H1 (cell line): ENCODE results near the gene P2RX2. TPM values are rescaled to one million over a fixed set of nuclear protein-coding genes. Genes with fewer than 3 reads are reported as not detected.

ENCODE experiments used
- CTCF ChIA-PET: fragments of 300-600 bp; sonication (Branson Sonifier 250); formaldehyde crosslinking; loops from one replicate; lab custom pipeline; 2021; ENCODE audit not compliant: partially characterized antibody; lab: Charles Lee
- POLR2A ChIA-PET: fragments of 300-600 bp; sonication (Branson Sonifier 250); formaldehyde crosslinking; loops from one replicate; lab custom pipeline; 2021; ENCODE audit warnings: inconsistent platforms; ENCODE audit not compliant: partially characterized antibody; lab: Charles Lee
- DNase-seq, 2 experiments: peaks; one replicate each; pipeline versions ENCODE4 v3.0.0 to v3.0.0-alpha.2; 2010 to 2022; ENCODE audit warnings: low spot score in 2 of 2, low read depth in 1 of 2, mixed read lengths in 1 of 2
- FAIRE-seq: peaks from 2 replicates; lab custom pipeline; 2011; peaks lifted over from hg19 to GRCh38; lab: Jason Lieb, UNC
- H2AFZ ChIP-seq: 2 replicates; pipeline ENCODE4 v1.8.1; 2012; ENCODE audit warnings: low read length, inconsistent platforms
- H2AK5ac ChIP-seq: 2 replicates; pipeline ENCODE4 v1.6.1; 2013; ENCODE audit warnings: low read depth, low read length
- H2BK120ac ChIP-seq: replicated peaks from 2 replicates; pipeline ENCODE3; 2013; ENCODE audit warnings: low read depth, low read length, inconsistent platforms
- H2BK12ac ChIP-seq: 2 replicates; pipeline ENCODE4 v1.6.1; 2013; ENCODE audit warnings: low read depth, low read length
- H2BK15ac ChIP-seq: 2 replicates; pipeline ENCODE4 v1.6.1; 2013; ENCODE audit warnings: low read length
- H2BK20ac ChIP-seq: 2 replicates; pipeline ENCODE4 v1.6.1; 2013; ENCODE audit warnings: low read length
- H2BK5ac ChIP-seq: 2 replicates; pipeline ENCODE4 v1.6.1; 2013; ENCODE audit warnings: low read depth, low read length
- H3K14ac ChIP-seq: 2 replicates; pipeline ENCODE4 v1.6.1; 2013; ENCODE audit warnings: inconsistent platforms; ENCODE audit not compliant: insufficient read length
- H3K18ac ChIP-seq: 2 replicates; pipeline ENCODE4 v1.6.1; 2013; ENCODE audit warnings: low read length; ENCODE audit errors: extremely low read depth
- H3K23ac ChIP-seq: 2 replicates; pipeline ENCODE4 v1.6.1; 2013; ENCODE audit warnings: inconsistent platforms; ENCODE audit not compliant: insufficient read length
- H3K23me2 ChIP-seq: 2 replicates; pipeline ENCODE4 v1.6.1; 2013; ENCODE audit warnings: low read depth, low read length
- H3K27ac ChIP-seq: 2 replicates; pipeline ENCODE4 v1.6.1; 2011; ENCODE audit warnings: low read depth, low read length, inconsistent platforms
- H3K27me3 ChIP-seq, 4 experiments: replicated peaks in 1 of 4; 1 replicate in 1 of 4; 2 replicates in 3 of 4; pipeline versions ENCODE4 v1.6.1 to v1.8.1; 2011 to 2013; ENCODE audit warnings: low read length in 3 of 4, mild to moderate bottlenecking in 3 of 4, inconsistent platforms in 2 of 4, mixed read lengths in 2 of 4, moderate library complexity in 1 of 4; ENCODE audit not compliant: control insufficient read depth in 3 of 4, insufficient read depth in 3 of 4; ENCODE audit errors: extremely low read depth in 1 of 4
- H3K36me3 ChIP-seq, 4 experiments: 2 replicates each; pipeline versions ENCODE4 v1.6.1 to v1.8.1; 2011 to 2013; ENCODE audit warnings: mild to moderate bottlenecking in 4 of 4, low read length in 3 of 4, moderate library complexity in 2 of 4, control low read depth in 1 of 4, inconsistent platforms in 1 of 4; ENCODE audit not compliant: insufficient read depth in 4 of 4, control insufficient read depth in 2 of 4
- H3K4ac ChIP-seq: replicated peaks from 2 replicates; pipeline ENCODE3; 2013; ENCODE audit warnings: low read length, low read depth, mixed read lengths, inconsistent platforms; ENCODE audit not compliant: insufficient read length
- H3K4me1 ChIP-seq, 4 experiments: replicated peaks in 1 of 4; 1 replicate in 1 of 4; 2 replicates in 3 of 4; pipeline versions ENCODE4 v1.6.1 to v1.8.1; 2011 to 2013; ENCODE audit warnings: low read length in 3 of 4, inconsistent platforms in 2 of 4, mixed read lengths in 1 of 4; ENCODE audit not compliant: insufficient read depth in 4 of 4, control insufficient read depth in 3 of 4
- H3K4me2 ChIP-seq, 2 experiments: 2 replicates each; pipeline versions ENCODE4 v1.6.1 to v1.8.1; 2011 to 2013; ENCODE audit warnings: low read depth in 2 of 2, low read length in 2 of 2, control low read depth in 1 of 2, inconsistent platforms in 1 of 2, mild to moderate bottlenecking in 1 of 2; ENCODE audit not compliant: insufficient read depth in 1 of 2
- H3K4me3 ChIP-seq, 4 experiments: fragments of 200-600, 300-600 bp in 1 of 4; sonication (generic), shearing (Covaris generic), sonication (Bioruptor Twin) in 1 of 4; 2 replicates each; pipeline versions ENCODE4 v1.5.1 to v1.8.1; 2011 to 2016; ENCODE audit warnings: low read length in 4 of 4, low read depth in 3 of 4, control low read depth in 2 of 4, inconsistent platforms in 2 of 4, mild to moderate bottlenecking in 2 of 4, mixed read lengths in 1 of 4, moderate library complexity in 1 of 4; ENCODE audit not compliant: insufficient read depth in 2 of 4; ENCODE audit errors: extremely low read depth in 1 of 4
- H3K56ac ChIP-seq: replicated peaks from 2 replicates; pipeline ENCODE3; 2013; ENCODE audit warnings: low read depth, mild to moderate bottlenecking, mixed read lengths, low read length, inconsistent platforms; ENCODE audit not compliant: insufficient read length
- H3K79me1 ChIP-seq: 2 replicates; pipeline ENCODE4 v1.6.1; 2013; ENCODE audit warnings: low read depth, low read length, control low read depth
- H3K79me2 ChIP-seq, 2 experiments: 2 replicates each; pipeline versions ENCODE4 v1.6.1 to v1.8.1; 2012 to 2013; ENCODE audit warnings: low read length in 2 of 2, mild to moderate bottlenecking in 2 of 2, inconsistent platforms in 1 of 2; ENCODE audit not compliant: insufficient read depth in 2 of 2, control insufficient read depth in 1 of 2
- H3K9ac ChIP-seq, 4 experiments: replicated peaks in 1 of 4; 1 replicate in 1 of 4; 2 replicates in 3 of 4; pipeline versions ENCODE4 v1.6.1 to v1.8.1; 2011 to 2013; ENCODE audit warnings: low read depth in 3 of 4, low read length in 3 of 4, control low read depth in 2 of 4, mild to moderate bottlenecking in 2 of 4, moderate library complexity in 2 of 4, inconsistent platforms in 1 of 4; ENCODE audit errors: extremely low read depth in 1 of 4
- H3K9me3 ChIP-seq, 2 experiments: 2 replicates each; pipeline versions ENCODE4 v1.6.1 to v1.8.1; 2012 to 2013; ENCODE audit warnings: mild to moderate bottlenecking in 2 of 2, moderate library complexity in 2 of 2, control low read depth in 1 of 2, inconsistent platforms in 1 of 2, low read depth in 1 of 2, low read length in 1 of 2, mixed read lengths in 1 of 2; ENCODE audit not compliant: insufficient read depth in 2 of 2
- H4K20me1 ChIP-seq, 2 experiments: replicated peaks in 1 of 2; 2 replicates each; pipeline versions ENCODE3 to v1.8.1; 2011 to 2013; ENCODE audit warnings: inconsistent platforms in 2 of 2, low read length in 2 of 2, mild to moderate bottlenecking in 1 of 2; ENCODE audit not compliant: insufficient read depth in 2 of 2, control insufficient read depth in 1 of 2
- H4K5ac ChIP-seq: 2 replicates; pipeline ENCODE4 v1.6.1; 2013; ENCODE audit warnings: low read length, low read depth, mixed read lengths, inconsistent platforms; ENCODE audit not compliant: insufficient read length
- H4K8ac ChIP-seq: 2 replicates; pipeline ENCODE4 v1.8.0; 2013; ENCODE audit warnings: mild to moderate bottlenecking, moderate library complexity, low read length, inconsistent platforms; ENCODE audit not compliant: insufficient read depth; ENCODE audit errors: extremely low read depth
- H4K91ac ChIP-seq: replicated peaks from 2 replicates; pipeline ENCODE3; 2013; ENCODE audit warnings: low read length, mixed read lengths, inconsistent platforms; ENCODE audit not compliant: insufficient read length
- EZH2 ChIP-seq: fragments of 200-600 bp; sonication (generic); IDR thresholded peaks from 2 replicates; pipeline ENCODE4 v1.7.1; 2012; ENCODE audit warnings: low read depth, mild to moderate bottlenecking, moderate library complexity, low read length, inconsistent platforms; ENCODE audit not compliant: severe bottlenecking
- GTF2F1 ChIP-seq: IDR thresholded peaks from 2 replicates; pipeline ENCODE4 v1.6.1; 2012; ENCODE audit warnings: low read depth, low read length, improper control_type of control experiment, borderline replicate concordance
- JUN ChIP-seq: IDR thresholded peaks from 2 replicates; pipeline ENCODE4 v1.6.1; 2011; ENCODE audit warnings: low read depth, mild to moderate bottlenecking, improper control_type of control experiment, low read length
- KDM1A ChIP-seq: fragments of 200-600, 300-600 bp; sonication (generic); IDR thresholded peaks from 2 replicates; pipeline ENCODE4 v1.7.1; 2016; ENCODE audit warnings: mild to moderate bottlenecking, low read length, borderline replicate concordance
- KDM4A ChIP-seq: IDR thresholded peaks from one replicate; pipeline ENCODE4 v1.7.1; 2012; ENCODE audit warnings: low read depth, mild to moderate bottlenecking, moderate library complexity, low read length, inconsistent platforms; ENCODE audit not compliant: severe bottlenecking
- PHF8 ChIP-seq: fragments of 200-600 bp; sonication (generic); conservative IDR thresholded peaks from 2 replicates; pipeline ENCODE4 v1.7.1; 2012; ENCODE audit warnings: low read depth, mild to moderate bottlenecking, inconsistent platforms, low read length, moderate library complexity
- SIX5 ChIP-seq: IDR thresholded peaks from 2 replicates; pipeline ENCODE4 v1.6.1; 2011; ENCODE audit warnings: mild to moderate bottlenecking, low read depth, low read length
- TBP ChIP-seq: IDR thresholded peaks from 2 replicates; pipeline ENCODE4 v1.6.1; 2011; ENCODE audit warnings: low read depth, low read length, improper control_type of control experiment
- TCF12 ChIP-seq: IDR thresholded peaks from 2 replicates; pipeline ENCODE4 v1.6.1; 2011; ENCODE audit warnings: low read depth, mild to moderate bottlenecking, low read length
- WGBS, 2 experiments: shearing (Covaris generic) in 1 of 2; methylation state at CpG; one replicate each; pipeline versions ENCODE4 v1.1.6 to v1.1.7; 2013 to 2015; ENCODE audit warnings: low lambda C conversion rate in 2 of 2, mixed read lengths in 2 of 2, inconsistent platforms in 1 of 2, low coverage in 1 of 2, missing lambda C conversion rate in 1 of 2; ENCODE audit not compliant: insufficient replicate concordance in 2 of 2, insufficient coverage in 1 of 2, insufficient read length in 1 of 2; ENCODE audit errors: extremely low coverage in 1 of 2, missing lambda C conversion rate in 1 of 2; 5-methylcytosine and 5-hydroxymethylcytosine counted together
- polyA plus RNA-seq, 7 experiments: library from polyadenylated mRNA; depleted of rRNA in 3 of 7; stranded (reverse) in 5 of 7; unstranded in 2 of 7; fragments of >200 nt in 5 of 7; fragments of 200-250 nt in 2 of 7; gene quantifications; 1 replicate in 5 of 7; 2 replicates in 1 of 7; 4 replicates in 1 of 7; pipeline versions ENCODE4 v1.2.1 to v1.2.3, GENCODE V29; 2011 to 2013; ENCODE audit warnings: missing spikeins in 2 of 7, mixed read lengths in 2 of 7
- total RNA-seq: library from RNA; stranded (reverse); fragmentation: NEBNext Ultra II Directional; extraction: Animal tissue kit (Norgen Biotek cat#: 25700); gene quantifications from 2 replicates; pipeline ENCODE4 v1.2.1, GENCODE V29; 2021

Gene P2RX2
- total and polyA plus RNA-seq, 2 of the 8 experiments (the other 6 are each of a cell fraction or from before 2014, with no cell fraction given) = 0.84 to 2.2 TPM

DNA sequence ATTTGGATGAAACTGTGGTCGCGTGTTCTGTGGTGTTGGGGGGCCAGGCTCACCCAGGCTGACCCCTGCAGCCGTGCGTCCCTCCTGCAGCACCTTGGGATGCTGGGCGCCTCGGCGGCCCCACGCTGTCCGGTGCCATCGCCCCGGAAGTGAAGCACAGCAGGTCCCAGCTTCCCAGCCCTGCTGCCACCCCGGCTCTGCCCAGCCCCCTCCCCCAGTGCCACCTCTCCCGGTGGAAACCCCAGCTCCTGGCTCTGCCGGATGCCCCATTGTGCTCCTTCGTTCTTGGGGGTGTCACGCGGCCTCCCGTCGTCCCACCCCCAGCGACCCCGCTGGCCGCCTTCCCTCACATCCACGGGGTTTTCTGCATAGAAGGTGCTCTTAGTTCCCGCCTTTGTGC lies 33.4 kb upstream of the P2RX2 start:
- no peak for DNase-seq
- Histone ChIP-seq H3K4ac (no peak overlapping the region), H3K79me2 (no peaks in the 10 kb centered on the region), H3K27ac (no peak overlapping the region), H3K36me3 (no peaks in the 10 kb centered on the region), H2BK12ac (no peak overlapping the region), H4K8ac (no peak overlapping the region), H2AFZ (no peak overlapping the region), H3K18ac (no peak overlapping the region), H4K5ac (no peak overlapping the region), H3K4me3 (no peak overlapping the region), H3K56ac (no peak overlapping the region), H3K4me2 (no peak overlapping the region), H4K20me1 (peaks cover 10 to 13% of the 10 kb centered on the region in 2 experiments), H3K79me1 (peaks cover 2% of the 10 kb centered on the region; the same call in 1 of the 2 replicates), H3K14ac (no peak overlapping the region), H3K9ac (no peak overlapping the region), H3K9me3 (peaks cover 0 to 5% of the 10 kb centered on the region in 2 experiments; a peak in 1 of 4 replicates), H2BK20ac (no peak overlapping the region), H4K91ac (no peak overlapping the region), H2BK120ac (no peak overlapping the region), H3K23ac (no peak overlapping the region), H3K23me2 (peaks cover 18% of the 10 kb centered on the region; the same call in 1 of the 2 replicates), H3K27me3 (peaks cover 41 to 80% (median 67%) of the 10 kb centered on the region in 4 experiments), H2AK5ac (no peak overlapping the region), H2BK15ac (no peak overlapping the region), H2BK5ac (no peak overlapping the region), H3K4me1 (peaks cover 0 to 6% (median 5%) of the 10 kb centered on the region in 4 experiments; a peak in 2 of 7 replicates)
- FAIRE-seq = no peak
- CTCF ChIA-PET = interaction anchor here (0.9 to 1.6 kb wide), 2 partner anchors 24 kb away, joined by 3 to 8 read pairs; no protein-coding TSS in a partner anchor
- WGBS, 2 experiments = 77% methylated on average over 21 of the region's 24 CpGs; no CpG with 5 or more reads in 1 of the 2 experiments
- TF ChIP-seq PHF8 (no peak), JUN (no peak), TCF12 (no peak), KDM1A (no peak), KDM4A (no peak), SIX5 (no peak), TBP (no peak), GTF2F1 (no peak), EZH2 (no peak)
- POLR2A ChIA-PET = interaction anchor here (0.6 to 1.9 kb wide), 5 partner anchors 13 to 199 kb away, joined by 3 to 5 read pairs (median 4); partner anchors contain the start of gene P2RX2
